ENCODE measurements around the gene PRICKLE2. TPM values are rescaled to one million over a fixed set of nuclear protein-coding genes. Genes with fewer than 3 reads are reported as not detected.

The PRICKLE2 gene
- total and polyA plus RNA-seq, 3 donors from 2014 or later, result 5.5 to 10.1 (median 9.1) TPM

GRCh38 chr3:64161481-64161952, 63.7 kb downstream of the PRICKLE2 start:
- Histone ChIP-seq H3K4me1 (no peaks in the 10 kb centered on the region), H3K4me3 (no peak overlapping the region), H3K9me3 (no peaks in the 10 kb centered on the region), H3K27me3 (no peaks in the 10 kb centered on the region), H3K27ac (no peak overlapping the region), H3K36me3 (ENCODE audit: low read depth, missing control alignments) (no peaks in the 10 kb centered on the region)
- 28 to 29% methylated on average over 2 of the region's 2 CpGs for WGBS, 2 donors
- DNase-seq, result no peak
- intact Hi-C loops (cut with DNase I; ENCODE audit: low total_unique reads), result no loop called here
- TF ChIP-seq, protein P1, sequence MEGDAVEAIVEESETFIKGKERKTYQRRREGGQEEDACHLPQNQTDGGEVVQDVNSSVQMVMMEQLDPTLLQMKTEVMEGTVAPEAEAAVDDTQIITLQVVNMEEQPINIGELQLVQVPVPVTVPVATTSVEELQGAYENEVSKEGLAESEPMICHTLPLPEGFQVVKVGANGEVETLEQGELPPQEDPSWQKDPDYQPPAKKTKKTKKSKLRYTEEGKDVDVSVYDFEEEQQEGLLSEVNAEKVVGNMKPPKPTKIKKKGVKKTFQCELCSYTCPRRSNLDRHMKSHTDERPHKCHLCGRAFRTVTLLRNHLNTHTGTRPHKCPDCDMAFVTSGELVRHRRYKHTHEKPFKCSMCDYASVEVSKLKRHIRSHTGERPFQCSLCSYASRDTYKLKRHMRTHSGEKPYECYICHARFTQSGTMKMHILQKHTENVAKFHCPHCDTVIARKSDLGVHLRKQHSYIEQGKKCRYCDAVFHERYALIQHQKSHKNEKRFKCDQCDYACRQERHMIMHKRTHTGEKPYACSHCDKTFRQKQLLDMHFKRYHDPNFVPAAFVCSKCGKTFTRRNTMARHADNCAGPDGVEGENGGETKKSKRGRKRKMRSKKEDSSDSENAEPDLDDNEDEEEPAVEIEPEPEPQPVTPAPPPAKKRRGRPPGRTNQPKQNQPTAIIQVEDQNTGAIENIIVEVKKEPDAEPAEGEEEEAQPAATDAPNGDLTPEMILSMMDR (IDR thresholded peaks at IDR 0.05), result no peak
- TF ChIP-seq POLR2A (IDR thresholded peaks at IDR 0.05), result no peak

- no peaks in the 10 kb centered on the region for H3K27me3 ChIP-seq
- TF ChIP-seq, protein P1 (IDR thresholded peaks at IDR 0.05), result no peak
- TF ChIP-seq POLR2A (IDR thresholded peaks at IDR 0.05), result no peak
- H3K36me3 ChIP-seq (ENCODE audit: low read depth, missing control alignments), result no peaks in the 10 kb centered on the region
- H3K4me1 ChIP-seq, result no peaks in the 10 kb centered on the region
- intact Hi-C loops (cut with DNase I; ENCODE audit: low total_unique reads), result no loop called here
- WGBS, 2 donors, result 90 to 92% methylated on average over 8 of the region's 8 CpGs
- H3K4me3 ChIP-seq, result no peak overlapping the region
- H3K9me3 ChIP-seq, result no peaks in the 10 kb centered on the region
- H3K27ac ChIP-seq, result no peak overlapping the region
- no peak for DNase-seq
Observed at GRCh38 chr3:64160000-64160695, 65.1 kb downstream of the PRICKLE2 start.

- Histone ChIP-seq H3K9me3 (no peaks in the 10 kb centered on the region), H3K4me1 (no peaks in the 10 kb centered on the region), H3K36me3 (ENCODE audit: low read depth, missing control alignments) (no peaks in the 10 kb centered on the region), H3K27me3 (no peaks in the 10 kb centered on the region), H3K4me3 (no peak overlapping the region), H3K27ac (no peak overlapping the region)
- no peak for TF ChIP-seq POLR2A (IDR thresholded peaks at IDR 0.05)
- TF ChIP-seq, protein P1 (IDR thresholded peaks at IDR 0.05), result no peak
- intact Hi-C loops (cut with DNase I; ENCODE audit: low total_unique reads), result no loop called here
- WGBS, 2 donors, result 84 to 92% methylated on average over 3 of the region's 3 CpGs
- no peak for DNase-seq
Observed at GRCh38 chr3:64158334-64158733, 66.9 kb downstream of the PRICKLE2 start.

GRCh38 chr3:64157150-64158035, 67.9 kb downstream of the PRICKLE2 start:
- Histone ChIP-seq H3K36me3 (ENCODE audit: low read depth, missing control alignments) (no peaks in the 10 kb centered on the region), H3K27ac (no peak overlapping the region), H3K27me3 (no peaks in the 10 kb centered on the region), H3K4me1 (no peaks in the 10 kb centered on the region), H3K9me3 (no peaks in the 10 kb centered on the region), H3K4me3 (no peak overlapping the region)
- no peak for DNase-seq
- intact Hi-C loops (cut with DNase I; ENCODE audit: low total_unique reads), result no loop called here
- WGBS, 2 donors, result 90 to 93% methylated on average over 17 of the region's 17 CpGs
- TF ChIP-seq, protein P1 (IDR thresholded peaks at IDR 0.05), result no peak
- TF ChIP-seq POLR2A (IDR thresholded peaks at IDR 0.05), result no peak

Data from testis (tissue), 3 donors.